NCI-H2081 (cell line): Measurements from ENCODE around the gene SPECC1L.
A peak's percentile ranks its signal among the peaks of the same experiment; 100 is the strongest.

Source experiments
- DNase-seq, 2 experiments: peaks; one replicate each; lab custom pipeline; 2025; lab: John Stamatoyannopoulos, UW

SPECC1L gene

DNA sequence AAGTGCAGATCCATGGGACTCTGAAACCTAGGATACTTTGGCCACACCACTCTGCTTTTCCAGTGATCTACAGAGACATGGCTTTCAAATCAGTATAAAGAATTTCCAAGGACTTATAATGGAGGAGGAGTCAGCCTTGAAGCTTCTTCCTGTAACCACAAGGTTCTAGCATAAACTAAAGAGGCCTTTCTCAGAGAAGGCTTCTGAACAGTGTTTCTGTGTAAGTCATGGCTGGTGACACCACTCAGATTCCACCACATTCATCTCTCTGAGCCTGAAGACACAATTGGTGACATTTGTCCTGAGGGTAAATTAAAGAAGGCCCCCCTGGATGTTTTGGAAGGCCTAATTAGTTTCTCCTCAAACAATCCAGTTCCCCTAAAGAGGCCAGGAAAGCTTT is 127.8 kb downstream of the SPECC1L start:
- DNase-seq, result no peak

DNA sequence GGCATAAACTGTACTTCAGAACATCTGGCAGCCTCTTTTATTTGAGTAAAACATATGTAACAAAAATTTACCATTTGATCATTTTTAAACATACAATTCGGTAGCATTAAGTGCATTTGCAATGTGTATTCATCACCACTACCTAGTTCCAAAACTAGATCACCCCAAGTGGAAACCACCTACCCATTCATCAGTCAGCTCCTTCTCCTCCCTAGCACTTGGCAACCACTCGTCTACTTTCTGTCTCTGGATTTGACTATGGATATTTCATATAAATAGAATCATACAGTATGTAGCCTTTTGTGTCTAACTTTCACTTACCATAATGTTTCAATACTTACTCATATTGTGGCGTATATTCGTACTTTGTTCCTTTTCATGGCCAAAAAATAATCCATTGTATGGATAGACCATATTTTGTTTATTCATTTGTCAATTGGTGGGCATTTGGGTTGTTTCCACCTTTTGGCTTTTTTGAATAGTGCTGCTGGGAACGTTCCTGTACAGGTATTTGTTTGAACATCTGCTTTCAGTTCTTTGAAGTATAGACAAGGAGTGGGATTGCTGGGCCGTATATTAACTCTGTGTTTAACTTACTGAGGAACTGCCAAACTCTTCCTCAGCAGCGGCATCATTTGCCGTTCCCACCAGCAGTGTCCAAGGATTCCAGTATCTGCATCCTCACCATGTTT is 129.5 kb downstream of the SPECC1L start:
- no peak for DNase-seq

DNA sequence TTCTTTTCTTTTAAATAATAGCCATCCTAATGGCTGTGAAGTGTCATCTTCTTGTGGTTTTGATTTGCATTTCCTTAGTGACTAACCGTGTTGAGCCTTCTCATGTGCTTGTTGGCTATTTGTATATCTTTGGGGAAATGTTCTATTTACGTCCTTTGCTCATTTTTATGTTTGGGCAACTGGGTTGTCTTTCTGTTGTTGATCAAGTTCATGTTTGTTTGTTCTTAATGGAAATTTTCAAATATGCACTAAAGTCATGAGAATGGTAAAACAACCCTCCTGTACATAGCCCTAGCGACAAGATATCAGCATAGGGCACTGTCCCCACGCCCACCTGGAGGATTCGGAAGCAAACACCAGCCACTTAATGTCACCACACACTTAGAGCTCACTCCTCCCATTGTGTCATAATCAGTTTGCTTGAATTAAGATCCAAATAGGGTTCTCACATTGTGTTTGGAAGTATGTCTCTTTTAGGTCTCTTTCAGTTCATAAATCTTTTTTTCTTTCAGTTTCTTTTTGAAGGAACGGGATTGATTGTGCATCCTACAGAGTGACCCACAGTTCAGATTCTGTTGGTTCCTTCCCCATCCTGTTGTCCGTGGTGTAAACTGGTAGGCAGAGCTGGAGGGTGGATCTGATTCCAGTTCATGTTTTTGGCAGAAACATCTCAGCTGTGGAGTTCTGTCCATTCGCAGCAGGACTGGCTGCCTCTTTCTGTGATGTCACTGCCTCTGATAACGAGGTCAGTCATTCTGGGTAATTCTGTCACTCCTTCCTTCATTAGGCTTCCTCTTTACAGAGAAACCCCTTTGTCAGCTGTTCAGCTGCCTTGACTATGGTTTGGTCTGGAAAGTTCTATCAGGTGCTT is 130.3 kb downstream of the SPECC1L start:
- DNase-seq, result no peak

DNA sequence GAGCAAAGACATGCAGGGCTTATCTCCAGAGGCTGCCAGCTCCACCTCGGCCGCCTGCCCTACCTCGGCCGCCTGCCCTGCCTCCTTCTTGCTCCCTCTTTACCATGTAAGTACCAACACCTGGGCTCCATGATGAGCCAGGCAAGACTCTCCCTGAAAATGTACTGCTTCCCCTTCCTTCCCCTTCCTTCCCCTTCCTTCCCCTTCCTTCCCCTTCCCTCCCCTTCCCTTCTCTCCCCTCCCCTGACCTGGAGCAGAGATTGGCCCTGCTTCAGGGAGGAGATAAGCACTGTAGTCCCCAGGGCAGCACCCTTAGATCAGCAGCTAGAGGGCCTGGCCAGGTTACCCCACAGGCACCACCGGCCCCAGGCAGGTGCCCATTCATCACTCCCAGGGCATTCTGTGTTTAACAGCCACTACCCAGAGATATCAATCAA is 131.3 kb downstream of the SPECC1L start:
- no peak for DNase-seq

DNA sequence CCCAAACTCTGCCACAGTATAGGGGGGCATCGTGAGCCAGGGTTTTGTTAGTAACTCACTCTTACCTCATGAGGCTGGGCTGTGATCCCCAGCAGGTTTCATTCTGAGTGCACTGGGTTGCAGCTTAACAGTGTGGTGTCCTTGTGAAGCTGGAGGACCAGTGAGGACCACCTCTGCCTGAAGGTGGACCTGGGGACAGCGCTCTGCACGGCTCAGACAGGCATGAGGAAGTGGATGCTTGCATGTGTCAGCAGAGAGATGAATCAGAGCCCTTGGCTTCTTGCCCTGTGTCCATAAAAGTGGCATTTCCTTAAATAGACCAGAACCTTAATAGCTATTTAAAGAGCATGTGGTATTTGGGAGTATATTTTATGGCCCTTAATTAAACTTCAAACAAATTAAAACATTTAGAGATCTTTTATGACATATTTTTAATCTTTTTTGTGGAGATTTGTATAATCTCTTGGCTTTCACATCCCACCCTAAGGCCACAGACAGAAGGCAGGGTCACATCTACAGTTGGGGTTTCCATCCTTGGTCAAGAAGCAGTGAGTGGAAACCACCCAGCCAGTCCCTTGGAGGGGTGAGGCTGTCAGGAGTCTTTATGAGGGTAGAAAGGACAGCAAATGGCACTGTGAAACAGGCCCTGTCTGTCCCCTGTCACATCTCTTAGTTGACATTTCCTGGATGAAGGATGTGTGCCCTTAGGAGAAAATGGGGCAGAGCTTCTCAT is 132.0 kb downstream of the SPECC1L start:
- DNase-seq, result peak in 1 of 2 experiments; percentile 69

DNA sequence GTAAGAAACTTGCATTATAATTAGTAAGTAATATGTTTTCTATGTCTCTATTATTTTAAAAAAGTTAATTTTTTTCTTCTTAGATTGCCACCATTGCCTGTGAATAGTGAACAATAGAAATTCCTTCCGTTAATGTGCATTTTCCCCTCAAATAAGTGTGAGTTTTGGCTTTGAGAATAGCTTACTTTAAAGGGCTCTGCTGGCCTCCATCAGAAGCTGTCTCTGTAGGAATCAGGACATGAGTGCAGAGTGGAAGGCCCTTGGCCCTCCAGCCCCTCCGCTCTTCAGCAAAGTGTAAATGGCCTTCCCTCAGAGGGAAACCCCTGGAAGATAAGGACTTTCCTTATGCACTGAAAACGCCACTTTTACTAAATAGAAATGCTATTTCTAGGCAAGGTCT is 132.7 kb downstream of the SPECC1L start:
- DNase-seq, result no peak

DNA sequence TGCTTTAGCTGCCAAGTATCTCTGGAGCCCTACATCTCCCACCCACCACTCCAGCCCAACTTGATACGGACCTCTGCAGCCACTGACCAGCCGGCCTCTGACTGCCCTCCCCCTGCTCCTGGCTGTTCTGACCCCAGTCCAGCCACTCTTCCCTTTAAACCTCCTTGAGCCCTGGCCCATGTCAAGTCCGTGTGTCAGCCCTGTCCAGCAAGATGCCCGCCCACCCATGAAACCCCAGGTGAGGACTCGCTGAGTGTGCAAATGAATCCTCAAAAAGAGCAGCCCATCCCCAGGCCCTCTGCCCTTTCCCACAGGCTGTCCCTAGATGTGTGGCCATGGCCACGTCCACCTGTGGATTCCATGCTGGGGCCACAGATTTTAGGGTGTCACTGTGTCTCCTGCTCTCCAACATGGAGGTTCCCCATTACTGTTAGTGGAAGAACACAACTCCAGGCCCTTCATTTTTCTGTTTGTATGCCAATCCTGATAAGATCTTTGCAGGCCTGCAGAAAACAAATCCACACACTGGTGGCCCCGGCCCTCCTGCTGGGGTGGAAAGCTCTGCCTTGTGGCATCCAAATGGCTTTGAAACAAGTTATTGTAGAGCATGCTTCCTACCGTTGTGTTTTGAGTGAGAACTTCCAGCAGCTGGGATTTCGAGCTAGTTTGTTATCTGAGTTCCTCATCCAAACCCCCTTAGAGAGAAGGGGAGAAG is 134.1 kb downstream of the SPECC1L start:
- no peak for DNase-seq

DNA sequence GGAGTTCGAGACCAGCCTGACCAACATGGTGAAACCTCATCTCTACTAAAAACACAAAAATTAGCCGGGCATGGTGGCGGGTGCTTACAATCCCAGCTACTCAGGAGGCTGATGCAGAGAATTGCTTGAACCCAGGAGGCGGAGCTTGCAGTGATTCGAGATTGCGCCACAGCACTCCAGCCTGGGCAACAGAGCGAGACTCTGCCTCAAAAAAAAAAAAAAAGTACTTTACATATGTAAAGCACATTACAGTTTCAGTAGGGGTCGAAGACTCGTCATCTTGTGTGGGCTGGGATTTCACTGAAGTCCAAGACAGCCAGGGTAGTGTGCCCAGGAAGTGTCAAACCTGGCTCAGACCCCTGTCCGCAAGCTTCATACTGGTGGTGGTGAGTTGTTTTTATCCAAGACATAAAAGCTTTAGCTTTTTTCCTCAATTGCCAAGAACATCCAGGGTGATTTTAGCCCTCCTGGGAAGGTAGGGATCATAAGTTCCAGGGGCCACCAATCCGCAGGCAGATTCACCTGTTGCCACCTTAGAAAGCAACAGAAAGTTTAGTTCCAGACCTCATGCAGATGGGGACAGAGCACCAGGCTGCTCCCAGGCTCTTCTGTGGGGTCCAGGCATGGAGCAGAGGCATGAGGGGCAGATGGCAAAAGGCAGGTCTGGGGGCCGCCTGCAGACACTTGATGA is 135.1 kb downstream of the SPECC1L start:
- DNase-seq, result no peak

DNA sequence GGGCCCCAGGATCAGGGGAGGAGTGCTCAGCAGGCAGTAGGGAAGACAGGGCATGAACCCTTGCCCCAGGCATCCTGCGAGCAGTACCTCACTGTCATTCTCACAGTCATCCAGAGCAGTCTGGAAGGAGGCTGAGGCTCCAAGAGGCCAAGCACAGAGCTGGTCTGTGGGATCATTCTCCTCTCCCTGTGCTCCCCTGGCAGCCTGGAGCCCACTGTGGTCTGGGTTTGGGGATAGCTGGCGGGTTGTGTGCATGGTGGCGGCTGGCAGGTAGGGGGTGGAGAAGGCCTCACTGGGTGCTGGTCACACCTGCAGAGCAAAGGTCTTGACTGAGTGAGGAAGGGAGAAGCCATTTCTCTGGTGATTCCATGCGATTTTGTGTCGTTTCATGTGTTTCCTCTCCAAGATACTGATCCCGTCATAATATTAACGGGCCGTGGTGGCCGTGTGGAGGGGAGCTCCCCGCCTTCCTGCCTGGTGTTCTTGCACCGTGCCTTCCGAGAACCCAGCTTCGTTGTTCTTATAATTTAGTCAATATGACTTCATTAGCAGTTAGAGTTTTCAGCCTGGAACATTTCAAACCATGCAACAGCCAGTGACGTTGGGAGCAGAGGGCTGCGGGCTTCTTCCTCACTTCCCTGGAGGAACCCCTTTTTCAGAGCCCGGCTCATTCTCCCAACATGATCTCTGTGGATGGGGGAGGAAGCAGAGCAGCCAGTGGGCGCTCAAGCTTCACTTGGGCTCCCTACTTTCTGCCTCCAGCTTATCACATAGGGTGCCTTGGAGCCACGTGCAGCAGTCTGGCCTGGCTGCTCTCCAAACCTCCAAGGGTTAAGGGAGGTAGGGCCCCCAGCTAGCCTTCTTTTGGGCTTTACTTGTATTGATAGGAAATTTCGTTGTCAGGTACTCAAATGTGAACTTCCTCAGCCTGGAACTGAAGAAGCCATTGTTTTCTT is 136.0 kb downstream of the SPECC1L start:
- no peak for DNase-seq

DNA sequence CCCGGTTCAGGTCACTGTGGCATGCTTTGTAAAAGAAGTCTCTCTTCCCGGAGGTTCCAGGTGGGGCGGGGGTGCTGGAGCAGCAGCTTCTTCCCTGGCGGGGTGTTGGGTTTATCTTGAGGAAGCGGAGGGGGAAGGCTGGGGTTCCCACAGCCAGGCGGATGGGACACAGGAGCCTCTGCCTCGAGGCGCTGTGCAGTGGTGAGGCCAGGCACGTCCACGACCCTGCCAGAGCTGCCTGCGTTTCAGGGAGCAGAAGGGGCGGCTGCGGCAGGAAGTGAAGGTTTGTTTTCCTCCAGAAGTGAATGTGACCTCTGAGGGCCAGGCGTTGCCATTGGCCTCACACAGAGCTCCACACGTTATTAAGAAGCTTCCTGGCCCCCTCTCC is 136.6 kb downstream of the SPECC1L start:
- no peak for DNase-seq

DNA sequence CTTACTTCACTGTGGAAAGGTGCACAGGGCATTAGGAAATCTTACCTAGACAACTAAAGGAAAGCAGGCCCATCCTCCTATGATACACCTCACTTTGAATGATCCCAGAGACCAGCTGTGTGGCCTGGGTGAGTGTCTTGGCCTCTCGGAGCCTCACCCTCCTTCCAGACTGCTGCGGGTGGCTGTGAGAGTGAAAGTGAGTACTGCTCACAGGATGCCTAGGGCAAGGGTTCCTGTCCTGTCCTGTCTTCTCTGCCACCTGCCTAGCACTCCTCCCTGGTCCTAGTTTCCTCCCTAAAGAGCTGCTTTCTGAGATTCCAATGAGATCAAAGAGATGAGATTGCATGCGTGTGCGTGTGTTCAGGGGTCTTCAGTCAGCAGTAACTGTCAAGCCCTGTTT is 137.3 kb downstream of the SPECC1L start:
- no peak for DNase-seq

DNA sequence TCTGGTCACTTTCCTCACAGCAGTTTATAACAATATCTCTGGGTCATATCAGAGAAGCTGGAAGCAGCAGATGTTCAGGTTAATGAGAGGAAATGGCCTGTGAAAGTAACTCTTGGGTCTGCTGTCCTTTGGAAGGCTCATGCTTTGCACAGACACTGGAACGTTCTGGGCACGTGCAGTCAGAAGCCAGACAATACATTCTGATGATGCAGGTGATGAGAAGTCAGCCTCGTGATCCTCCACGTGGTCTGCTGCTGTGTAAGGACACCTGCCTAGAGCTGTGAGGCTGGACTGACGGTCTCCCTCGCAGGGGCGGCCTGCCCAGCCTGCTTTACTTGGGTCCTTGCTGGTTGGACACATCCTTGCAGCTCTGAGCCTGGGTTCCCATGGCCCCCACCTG is 138.0 kb downstream of the SPECC1L start:
- DNase-seq, result no peak

DNA sequence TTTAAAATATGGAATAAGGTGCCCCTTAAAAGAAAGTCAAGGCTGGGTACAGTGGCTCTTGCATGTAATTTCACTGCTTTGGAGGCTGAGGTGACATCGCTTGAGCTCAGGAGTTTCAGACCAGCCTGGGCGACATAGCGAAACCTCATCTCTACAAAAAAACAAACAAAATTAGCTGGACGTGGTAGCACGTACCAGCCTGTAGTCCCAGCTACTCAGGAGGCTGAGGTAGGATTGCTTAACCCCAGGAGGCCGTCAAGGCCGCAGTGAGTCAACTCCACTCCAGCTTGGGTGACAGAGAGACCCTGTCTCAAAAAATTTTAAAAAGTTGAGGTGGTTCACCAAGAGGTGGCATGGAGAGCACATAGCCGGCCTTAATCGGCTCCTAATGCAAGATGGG is 139.1 kb downstream of the SPECC1L start:
- no peak for DNase-seq

DNA sequence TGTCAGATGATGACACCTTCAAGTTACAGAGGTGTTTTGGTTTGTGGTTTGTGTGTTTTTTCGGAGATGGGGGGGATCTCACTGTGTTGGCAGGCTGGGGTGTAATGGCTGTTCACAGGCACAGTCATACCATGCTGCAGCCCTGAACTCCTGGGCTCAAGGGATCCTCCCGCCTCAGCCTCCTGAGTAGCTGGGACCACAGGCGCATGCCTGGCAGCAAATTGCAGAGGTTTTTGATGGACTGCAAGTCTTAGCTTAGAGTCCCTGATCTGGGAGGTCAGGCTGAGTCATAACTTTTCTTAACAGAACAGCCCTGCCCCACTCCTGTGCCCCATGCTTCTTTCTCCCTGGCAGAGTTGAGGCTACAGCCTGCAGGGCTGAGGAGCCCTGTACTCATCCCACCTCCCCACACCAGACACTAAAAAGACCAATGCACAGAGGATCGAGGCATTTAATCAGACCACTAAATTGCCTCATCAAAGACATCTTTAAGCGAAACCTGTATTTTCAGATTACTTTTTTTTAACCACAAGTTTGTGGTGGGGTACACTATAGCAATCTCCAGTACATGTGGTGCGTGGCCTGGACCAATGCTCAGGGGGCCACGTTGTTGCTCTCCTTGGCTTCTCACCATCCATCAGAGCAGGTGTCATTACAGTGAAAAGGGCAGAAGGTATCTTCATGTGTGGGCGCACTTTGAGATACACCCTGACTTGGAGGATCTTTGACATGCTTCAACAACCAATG is 139.7 kb downstream of the SPECC1L start:
- DNase-seq, result no peak

DNA sequence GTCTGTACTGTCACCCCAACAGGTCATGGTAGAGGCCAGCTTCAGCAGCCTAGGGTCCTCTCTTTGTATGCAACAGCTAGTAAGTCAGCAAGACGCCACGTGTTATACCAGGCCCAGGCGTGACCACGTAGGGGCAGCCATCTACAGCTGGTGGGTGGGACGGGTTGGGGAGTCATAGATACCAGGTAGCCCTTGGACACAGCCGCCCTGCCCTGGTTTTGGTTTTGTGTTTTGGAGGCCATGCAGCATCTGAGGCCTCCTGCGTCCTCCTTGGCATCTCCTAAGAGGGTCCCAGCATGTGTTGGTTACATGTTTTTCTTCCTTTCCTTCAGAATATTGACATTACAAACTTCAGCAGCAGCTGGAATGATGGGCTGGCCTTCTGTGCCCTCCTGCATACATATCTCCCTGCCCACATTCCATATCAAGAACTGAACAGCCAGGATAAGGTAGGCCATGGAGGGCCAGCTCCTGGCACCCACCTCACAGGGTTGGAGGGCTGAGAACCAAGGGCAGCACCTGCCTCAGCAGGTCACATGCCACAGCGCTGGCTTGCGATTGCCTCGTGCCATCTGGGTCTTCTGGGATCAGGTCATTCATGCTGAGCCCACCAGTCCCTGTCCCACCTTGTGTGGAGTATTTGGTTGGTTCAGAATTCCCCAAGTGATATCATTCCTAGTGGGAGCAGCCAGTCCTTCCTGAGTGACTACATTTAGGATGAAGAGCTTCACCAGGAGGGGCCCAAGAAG is 140.8 kb downstream of the SPECC1L start:
- DNase-seq, result no peak

DNA sequence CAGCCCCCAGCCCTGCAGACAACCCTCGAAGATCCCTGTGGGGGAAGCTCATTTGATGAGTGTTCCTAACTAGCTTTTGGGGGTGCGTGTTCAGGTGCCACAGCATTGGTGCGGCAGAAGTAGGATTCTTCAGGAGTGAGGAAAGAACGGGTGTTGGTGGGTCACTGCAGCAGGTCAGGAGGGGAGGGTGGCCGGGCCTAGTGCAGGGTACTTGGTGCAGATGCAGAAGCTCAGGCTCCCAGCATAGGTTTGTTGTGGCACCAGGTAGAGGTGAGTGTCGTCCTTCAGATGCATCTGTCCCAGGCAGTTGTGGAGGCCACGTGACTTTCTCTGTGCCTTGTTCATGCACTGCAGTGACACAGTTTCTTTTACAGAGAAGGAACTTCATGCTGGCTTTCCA is 141.6 kb downstream of the SPECC1L start:
- no peak for DNase-seq

DNA sequence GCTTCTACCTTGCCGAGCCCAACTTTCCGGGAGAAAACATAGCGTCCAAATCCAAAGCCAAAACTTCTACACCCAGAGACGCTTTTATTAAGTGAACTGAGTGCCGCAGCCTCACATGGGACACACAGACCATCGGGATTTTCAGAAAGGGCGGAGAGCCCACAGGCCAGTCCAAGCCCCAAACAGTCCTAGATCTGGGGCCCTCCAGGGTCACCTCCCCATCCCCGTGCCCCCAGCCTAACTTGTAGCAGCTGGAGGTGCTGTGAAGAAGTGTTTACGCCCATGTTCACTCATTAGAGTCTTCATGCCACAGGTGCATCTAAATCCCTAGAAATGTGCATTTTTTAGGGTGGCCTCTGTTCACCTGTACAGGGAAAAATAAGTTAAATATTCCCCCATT is 142.6 kb downstream of the SPECC1L start:
- DNase-seq, result no peak

DNA sequence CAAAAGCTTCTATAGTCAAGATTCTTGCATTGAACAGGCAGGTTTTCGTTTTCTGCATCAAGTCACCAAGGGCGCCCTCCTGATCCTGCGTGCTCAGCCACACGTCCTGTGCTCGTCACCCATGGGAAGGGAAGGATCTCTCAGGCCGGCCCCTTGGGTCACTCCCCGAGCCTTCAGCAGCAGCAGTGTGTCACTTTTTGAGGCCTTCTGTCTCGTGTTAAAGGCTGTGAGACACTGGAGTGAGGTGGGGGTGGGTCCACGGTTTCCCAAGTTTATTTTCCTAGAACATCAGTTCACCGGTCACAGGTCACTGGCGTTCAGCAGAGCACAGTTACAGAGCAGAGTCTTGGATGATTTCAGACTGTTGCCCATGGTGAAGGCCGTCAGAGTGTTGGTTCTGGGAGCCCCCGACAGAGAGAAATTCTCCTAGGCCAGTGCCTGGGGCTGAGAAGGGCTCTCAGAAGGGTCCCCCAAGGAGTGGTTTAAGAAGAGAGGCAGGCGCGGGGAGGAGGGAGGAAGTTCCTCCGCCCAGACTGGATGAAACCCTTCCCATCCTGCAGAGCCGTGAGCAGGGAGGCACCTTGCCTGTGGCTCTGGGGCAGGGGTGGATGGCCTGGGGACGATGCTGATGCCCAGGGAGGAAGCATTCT is 143.2 kb downstream of the SPECC1L start:
- DNase-seq, result no peak
